ENCODE data around the gene NES. TPM values are rescaled to one million over a fixed set of nuclear protein-coding genes. Genes with fewer than 3 reads are reported as not detected.

Gene NES
- total RNA-seq: 35.7 TPM
- 38.2 TPM for polyA plus RNA-seq

GRCh38 chr1:156676820-156677615 is at the start of gene NES:
Gene NES, minus strand, starts transcription at chr1:156677407. Its CDS starts 143 bp downstream, at chr1:156677264.
- WGBS: 2% methylated on average over 70 of the region's 70 CpGs
- H3K4me3 ChIP-seq (ENCODE audit: low read depth, low read length): peak within 1 kb of the TSS; percentile 49
- no peaks in the 10 kb centered on the region for H3K36me3 ChIP-seq (ENCODE audit: insufficient read depth)
- no peaks in the 10 kb centered on the region for H3K4me1 ChIP-seq (ENCODE audit: insufficient read depth)
- H3K27ac ChIP-seq (ENCODE audit: low read depth): peak within 1 kb of the TSS; percentile 55
- DNase-seq (ENCODE audit: extremely low spot score): no peak

GRCh38 chr1:156726549-156727226 is 49.5 kb upstream of the NES start:
- 50% methylated on average over 15 of the region's 15 CpGs for WGBS
- Histone ChIP-seq H3K4me3 (ENCODE audit: low read depth, low read length) (no peak overlapping the region), H3K36me3 (ENCODE audit: insufficient read depth) (peaks cover 2% of the 10 kb centered on the region), H3K27ac (ENCODE audit: low read depth) (no peak overlapping the region), H3K4me1 (ENCODE audit: insufficient read depth) (peaks cover 4% of the 10 kb centered on the region)
- no peak for DNase-seq (ENCODE audit: extremely low spot score)

- H3K4me3 ChIP-seq (ENCODE audit: low read depth, low read length): peak overlapping the region; percentile 5
- H3K36me3 ChIP-seq (ENCODE audit: insufficient read depth): peaks cover 2% of the 10 kb centered on the region
- no peak overlapping the region for H3K27ac ChIP-seq (ENCODE audit: low read depth)
- peaks cover 4% of the 10 kb centered on the region for H3K4me1 ChIP-seq (ENCODE audit: insufficient read depth)
- 11% methylated on average over 18 of the region's 18 CpGs for WGBS
- no peak for DNase-seq (ENCODE audit: extremely low spot score)
Observed at GRCh38 chr1:156725683-156726280, 48.6 kb upstream of the NES start.

GRCh38 chr1:156721535-156721934 is 44.3 kb upstream of the NES start:
- no peak for DNase-seq (ENCODE audit: extremely low spot score)
- 84% methylated on average over 4 of the region's 4 CpGs for whole genome bisulfite sequencing
- Histone ChIP-seq H3K36me3 (ENCODE audit: insufficient read depth) (peaks cover 2% of the 10 kb centered on the region), H3K27ac (ENCODE audit: low read depth) (no peak overlapping the region), H3K4me1 (ENCODE audit: insufficient read depth) (no peaks in the 10 kb centered on the region), H3K4me3 (ENCODE audit: low read depth, low read length) (no peak overlapping the region)

- Histone ChIP-seq H3K4me1 (ENCODE audit: insufficient read depth) (no peaks in the 10 kb centered on the region), H3K4me3 (ENCODE audit: low read depth, low read length) (no peak overlapping the region), H3K36me3 (ENCODE audit: insufficient read depth) (peaks cover 2% of the 10 kb centered on the region), H3K27ac (ENCODE audit: low read depth) (no peak overlapping the region)
- no peak for DNase-seq (ENCODE audit: extremely low spot score)
- 68% methylated on average over 2 of the region's 2 CpGs for WGBS
Observed at GRCh38 chr1:156721131-156721530, 43.9 kb upstream of the NES start.

GRCh38 chr1:156717351-156717750 is 40.1 kb upstream of the NES start:
- WGBS: 89% methylated on average over 4 of the region's 4 CpGs
- Histone ChIP-seq H3K4me1 (ENCODE audit: insufficient read depth) (no peaks in the 10 kb centered on the region), H3K4me3 (ENCODE audit: low read depth, low read length) (no peak overlapping the region), H3K36me3 (ENCODE audit: insufficient read depth) (no peaks in the 10 kb centered on the region), H3K27ac (ENCODE audit: low read depth) (no peak overlapping the region)
- DNase-seq (ENCODE audit: extremely low spot score): no peak

GRCh38 chr1:156714830-156715229 is 37.6 kb upstream of the NES start:
- Histone ChIP-seq H3K4me1 (ENCODE audit: insufficient read depth) (no peaks in the 10 kb centered on the region), H3K4me3 (ENCODE audit: low read depth, low read length) (no peak overlapping the region), H3K27ac (ENCODE audit: low read depth) (no peak overlapping the region), H3K36me3 (ENCODE audit: insufficient read depth) (no peaks in the 10 kb centered on the region)
- DNase-seq (ENCODE audit: extremely low spot score): no peak
- WGBS: 79% methylated on average over 3 of the region's 3 CpGs

GRCh38 chr1:156712626-156713025 is 35.4 kb upstream of the NES start:
- no peaks in the 10 kb centered on the region for H3K4me1 ChIP-seq (ENCODE audit: insufficient read depth)
- H3K36me3 ChIP-seq (ENCODE audit: insufficient read depth): no peaks in the 10 kb centered on the region
- WGBS: 50% methylated on average over 3 of the region's 3 CpGs
- no peak overlapping the region for H3K4me3 ChIP-seq (ENCODE audit: low read depth, low read length)
- no peak for DNase-seq (ENCODE audit: extremely low spot score)
- H3K27ac ChIP-seq (ENCODE audit: low read depth): no peak overlapping the region

GRCh38 chr1:156711011-156711817 is 34.0 kb upstream of the NES start:
- 69% methylated on average over 9 of the region's 9 CpGs for WGBS
- DNase-seq (ENCODE audit: extremely low spot score): no peak
- Histone ChIP-seq H3K4me3 (ENCODE audit: low read depth, low read length) (no peak overlapping the region), H3K4me1 (ENCODE audit: insufficient read depth) (no peaks in the 10 kb centered on the region), H3K36me3 (ENCODE audit: insufficient read depth) (no peaks in the 10 kb centered on the region), H3K27ac (ENCODE audit: low read depth) (no peak overlapping the region)

- WGBS: 35% methylated on average over 11 of the region's 11 CpGs
- Histone ChIP-seq H3K4me3 (ENCODE audit: low read depth, low read length) (no peak overlapping the region), H3K4me1 (ENCODE audit: insufficient read depth) (no peaks in the 10 kb centered on the region), H3K27ac (ENCODE audit: low read depth) (no peak overlapping the region), H3K36me3 (ENCODE audit: insufficient read depth) (no peaks in the 10 kb centered on the region)
- no peak for DNase-seq (ENCODE audit: extremely low spot score)
Observed at GRCh38 chr1:156709757-156710489, 32.7 kb upstream of the NES start.

GRCh38 chr1:156709031-156709430 is 31.8 kb upstream of the NES start:
- no peak for DNase-seq (ENCODE audit: extremely low spot score)
- H3K36me3 ChIP-seq (ENCODE audit: insufficient read depth): no peaks in the 10 kb centered on the region
- WGBS: 77% methylated on average over 4 of the region's 4 CpGs
- H3K4me3 ChIP-seq (ENCODE audit: low read depth, low read length): no peak overlapping the region
- no peaks in the 10 kb centered on the region for H3K4me1 ChIP-seq (ENCODE audit: insufficient read depth)
- no peak overlapping the region for H3K27ac ChIP-seq (ENCODE audit: low read depth)

GRCh38 chr1:156708218-156708661 is 31.0 kb upstream of the NES start:
- 61% methylated on average over 4 of the region's 4 CpGs for whole genome bisulfite sequencing
- Histone ChIP-seq H3K27ac (ENCODE audit: low read depth) (no peak overlapping the region), H3K36me3 (ENCODE audit: insufficient read depth) (no peaks in the 10 kb centered on the region), H3K4me3 (ENCODE audit: low read depth, low read length) (no peak overlapping the region), H3K4me1 (ENCODE audit: insufficient read depth) (no peaks in the 10 kb centered on the region)
- no peak for DNase-seq (ENCODE audit: extremely low spot score)
